ENCODE results near the gene MCRIP1. TPM values are rescaled to one million over a fixed set of nuclear protein-coding genes. Genes with fewer than 3 reads are reported as not detected.

Gene MCRIP1
- total and polyA plus RNA-seq, 2 of the 8 experiments (the other 6 are each of a cell fraction or from before 2014, with no cell fraction given) = 103 to 151 TPM

GRCh38 chr17:81859906-81860755 lies 27.0 kb upstream of the MCRIP1 start, which contains the start of gene P4HB (continued):
- TF ChIP-seq PHF8 (conservative IDR thresholded peaks at IDR 0.05; ENCODE audit: low read depth, low read length) = peak; percentile 90
- TF ChIP-seq TEAD4 (IDR thresholded peaks at IDR 0.05; ENCODE audit: low read depth, low read length) = no peak
- TF ChIP-seq TCF12 (IDR thresholded peaks at IDR 0.05; ENCODE audit: low read depth, low read length) = no peak
- TF ChIP-seq TAF7 (optimal IDR thresholded peaks at IDR 0.05; ENCODE audit: borderline replicate concordance, low read depth, low read length) = peak; percentile 43
- no peak for TF ChIP-seq CTCF (IDR thresholded peaks at IDR 0.05; ENCODE audit: control extremely low read depth in 1 of 3, insufficient read depth in 1 of 3, low read depth in 1 of 3, low read length in 3 of 3)
- TF ChIP-seq SIN3A (conservative IDR thresholded peaks at IDR 0.05 in 1 of 2, IDR thresholded peaks at IDR 0.05 in 1 of 2; ENCODE audit: low read depth in 1 of 2, low read length in 2 of 2) = 0 out of 4 replicates have a peak, but pooled peaks have one; percentile 2 to 57
- no peak for TF ChIP-seq MAX (IDR thresholded peaks at IDR 0.05)
- TF ChIP-seq RBBP5 (IDR thresholded peaks at IDR 0.05; ENCODE audit: borderline replicate concordance, low read depth, low read length) = 0 out of 2 replicates have a peak, but pooled peaks have one; percentile 28
- TF ChIP-seq RFX5 (IDR thresholded peaks at IDR 0.05; ENCODE audit: borderline replicate concordance, low read depth, low read length) = no peak
- TF ChIP-seq RAD21 (IDR thresholded peaks at IDR 0.05 in 1 of 2, conservative IDR thresholded peaks at IDR 0.05 in 1 of 2; ENCODE audit: low read depth in 2 of 2, low read length in 2 of 2) = no peak
- peak in 1 of 2 experiments; percentile 58; a peak in 2 of 3 replicates for TF ChIP-seq POLR2A (IDR thresholded peaks at IDR 0.05; ENCODE audit: control extremely low read depth in 1 of 2, low read depth in 2 of 2, low read length in 2 of 2)
- no peak for TF ChIP-seq CREB1 (IDR thresholded peaks at IDR 0.05)
- no peak for TF ChIP-seq ATF2 (IDR thresholded peaks at IDR 0.05; ENCODE audit: low read length)
- peak; percentile 68 for TF ChIP-seq TAF1 (IDR thresholded peaks at IDR 0.05; ENCODE audit: low read depth, low read length)
- no peak for TF ChIP-seq ATF3 (IDR thresholded peaks at IDR 0.05; ENCODE audit: insufficient read depth, low read depth, low read length)
- no peak for TF ChIP-seq BACH1 (IDR thresholded peaks at IDR 0.05; ENCODE audit: low read length)

Data from H1 (cell line).